ENCODE results near the gene CEP104. TPM values are rescaled to one million over a fixed set of nuclear protein-coding genes. Genes with fewer than 3 reads are reported as not detected.

The CEP104 gene
- total and polyA plus RNA-seq, 2 experiments from 2014 or later = 12.7 to 22.6 TPM

DNA sequence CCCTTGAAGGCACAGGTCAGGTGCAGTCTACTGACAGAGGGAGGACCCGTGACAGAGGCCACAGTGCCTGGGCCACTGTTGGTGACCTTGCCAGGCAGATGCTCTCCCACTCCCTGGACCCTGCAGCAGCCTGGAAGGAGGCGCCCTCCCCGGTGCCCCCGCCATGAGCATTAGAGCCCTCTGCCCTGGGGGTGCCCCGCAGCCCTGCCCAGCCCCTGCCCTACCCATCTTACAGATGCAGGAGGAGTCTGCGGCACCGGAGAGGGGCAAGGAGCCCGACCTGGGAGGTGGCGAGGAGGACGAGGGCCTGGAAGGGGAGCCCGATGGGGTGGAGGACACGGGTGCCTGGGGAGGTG is 94.2 kb downstream of the CEP104 start:
- TF ChIP-seq, protein P1, sequence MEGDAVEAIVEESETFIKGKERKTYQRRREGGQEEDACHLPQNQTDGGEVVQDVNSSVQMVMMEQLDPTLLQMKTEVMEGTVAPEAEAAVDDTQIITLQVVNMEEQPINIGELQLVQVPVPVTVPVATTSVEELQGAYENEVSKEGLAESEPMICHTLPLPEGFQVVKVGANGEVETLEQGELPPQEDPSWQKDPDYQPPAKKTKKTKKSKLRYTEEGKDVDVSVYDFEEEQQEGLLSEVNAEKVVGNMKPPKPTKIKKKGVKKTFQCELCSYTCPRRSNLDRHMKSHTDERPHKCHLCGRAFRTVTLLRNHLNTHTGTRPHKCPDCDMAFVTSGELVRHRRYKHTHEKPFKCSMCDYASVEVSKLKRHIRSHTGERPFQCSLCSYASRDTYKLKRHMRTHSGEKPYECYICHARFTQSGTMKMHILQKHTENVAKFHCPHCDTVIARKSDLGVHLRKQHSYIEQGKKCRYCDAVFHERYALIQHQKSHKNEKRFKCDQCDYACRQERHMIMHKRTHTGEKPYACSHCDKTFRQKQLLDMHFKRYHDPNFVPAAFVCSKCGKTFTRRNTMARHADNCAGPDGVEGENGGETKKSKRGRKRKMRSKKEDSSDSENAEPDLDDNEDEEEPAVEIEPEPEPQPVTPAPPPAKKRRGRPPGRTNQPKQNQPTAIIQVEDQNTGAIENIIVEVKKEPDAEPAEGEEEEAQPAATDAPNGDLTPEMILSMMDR (IDR thresholded peaks at IDR 0.05; ENCODE audit: poor library complexity) = no peak
- 81% methylated on average over 12 of the region's 12 CpGs for WGBS (ENCODE audit: low lambda C conversion rate, missing lambda C conversion rate)
- Histone ChIP-seq H3K4me3 (no peak overlapping the region), H3K4me2 (no peak overlapping the region), H3K9me3 (ENCODE audit: low read depth) (no peaks in the 10 kb centered on the region), H4K20me1 (ENCODE audit: insufficient read depth, poor library complexity, severe bottlenecking) (no peaks in the 10 kb centered on the region), H3K79me2 (no peaks in the 10 kb centered on the region), H3K4me1 (ENCODE audit: insufficient read depth) (no peaks in the 10 kb centered on the region), H3K27ac (no peak overlapping the region), H3K9me2 (replicated peaks; ENCODE audit: insufficient read depth) (no peaks in the 10 kb centered on the region), H3K27me3 (no peaks in the 10 kb centered on the region), H3K36me3 (replicated peaks; ENCODE audit: insufficient read depth, low read depth) (no peaks in the 10 kb centered on the region), H2AFZ (no peak overlapping the region)
- DNase-seq (ENCODE audit: low spot score) = no peak

DNA sequence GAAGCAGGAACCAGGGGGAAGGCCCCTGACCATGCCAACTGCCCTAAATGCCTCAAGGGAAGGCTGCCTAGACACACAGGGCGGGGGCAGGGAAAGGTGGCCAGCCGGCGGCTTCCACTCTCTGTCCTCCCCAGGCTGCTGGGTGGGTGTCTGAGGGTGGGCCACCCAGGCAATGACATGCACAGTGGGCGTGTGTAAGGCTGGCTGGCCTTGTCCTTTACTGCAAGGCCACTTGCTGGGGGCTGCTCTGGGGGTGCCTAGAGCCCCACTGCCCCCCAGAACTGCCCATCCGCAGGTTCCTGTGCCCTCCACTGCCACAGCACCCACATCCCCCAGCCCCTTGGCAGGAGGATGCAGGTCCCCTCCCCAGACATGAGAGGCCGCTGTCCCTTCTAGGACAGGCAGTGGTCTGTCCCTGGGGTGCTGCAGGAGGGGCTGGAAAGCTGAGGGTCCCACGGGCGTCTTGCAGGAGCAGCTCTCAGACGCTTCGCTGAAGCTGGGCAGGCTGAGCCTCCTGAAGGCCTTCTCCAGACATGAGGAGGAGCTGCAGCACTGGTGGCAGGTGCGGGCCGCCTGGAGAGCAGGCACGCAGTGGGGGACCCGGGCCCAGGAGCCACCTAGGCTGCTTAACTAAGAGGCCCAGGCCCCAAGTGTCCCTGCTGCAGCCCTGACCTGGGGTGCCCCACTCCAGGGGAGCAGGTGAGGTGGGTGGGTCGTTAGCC is 94.7 kb downstream of the CEP104 start:
- Histone ChIP-seq H3K79me2 (no peaks in the 10 kb centered on the region), H3K9me3 (ENCODE audit: low read depth) (no peaks in the 10 kb centered on the region), H3K27ac (no peak overlapping the region), H3K4me1 (ENCODE audit: insufficient read depth) (no peaks in the 10 kb centered on the region), H3K4me3 (no peak overlapping the region), H3K27me3 (no peaks in the 10 kb centered on the region), H3K4me2 (no peak overlapping the region), H3K9me2 (replicated peaks; ENCODE audit: insufficient read depth) (no peaks in the 10 kb centered on the region), H3K36me3 (replicated peaks; ENCODE audit: insufficient read depth, low read depth) (no peaks in the 10 kb centered on the region), H4K20me1 (ENCODE audit: insufficient read depth, poor library complexity, severe bottlenecking) (no peaks in the 10 kb centered on the region), H2AFZ (no peak overlapping the region)
- DNase-seq (ENCODE audit: low spot score) = no peak
- 82% methylated on average over 15 of the region's 15 CpGs for WGBS (ENCODE audit: low lambda C conversion rate, missing lambda C conversion rate)
- TF ChIP-seq, protein P1 (IDR thresholded peaks at IDR 0.05; ENCODE audit: poor library complexity) = no peak
- TF ChIP-seq EZH2 (IDR thresholded peaks at IDR 0.05; ENCODE audit: borderline replicate concordance) = no peak
- TF ChIP-seq EZH2phosphoT487 (IDR thresholded peaks at IDR 0.05; ENCODE audit: low read depth, severe bottlenecking, unreplicated experiment) = no peak

Small RNA genes lying within 50 kb of the gene (small RNA-seq; reads per million reads assigned to genes)
- not detected for gene RN7SL574P

Other genes starting within 250 kb of the CEP104 start
- gene MEGF6, start 245.7 kb downstream of the CEP104 start, total RNA-seq = 9.6 and 11.6 TPM in 2 replicates
- 21.9 and 23.5 TPM in 2 replicates for gene MEGF6, start 245.7 kb downstream of the CEP104 start, polyA plus RNA-seq
- 57.9 and 61.7 TPM in 2 replicates for gene TPRG1L, start 232.2 kb downstream of the CEP104 start, total RNA-seq
- gene TPRG1L, start 232.2 kb downstream of the CEP104 start, polyA plus RNA-seq = 53.4 and 74.1 TPM in 2 replicates
- gene WRAP73, start 207.1 kb downstream of the CEP104 start, total RNA-seq = 14.3 and 14.7 TPM in 2 replicates
- gene WRAP73, start 207.1 kb downstream of the CEP104 start, polyA plus RNA-seq = 23.5 and 28.8 TPM in 2 replicates
- gene TP73, start 204.7 kb downstream of the CEP104 start, total RNA-seq = 0.16 and 0.47 TPM in 2 replicates
- 0.27 and 1.4 TPM in 2 replicates for gene TP73, start 204.7 kb downstream of the CEP104 start, polyA plus RNA-seq
- 0.17 and 0.72 TPM in 2 replicates for gene CCDC27, start 104.8 kb downstream of the CEP104 start, total RNA-seq
- 0.59 and 0.73 TPM in 2 replicates for gene CCDC27, start 104.8 kb downstream of the CEP104 start, polyA plus RNA-seq
- gene SMIM1, start 84.5 kb downstream of the CEP104 start, total RNA-seq = 21.0 and 33.6 TPM in 2 replicates
- gene SMIM1, start 84.5 kb downstream of the CEP104 start, polyA plus RNA-seq = 116 and 118 TPM in 2 replicates
- gene LRRC47, start 60.7 kb downstream of the CEP104 start, total RNA-seq = 27.3 and 36.2 TPM in 2 replicates
- gene LRRC47, start 60.7 kb downstream of the CEP104 start, polyA plus RNA-seq = 37.4 and 38.8 TPM in 2 replicates
- 5.3 and 6.2 TPM in 2 replicates for gene DFFB, start 265 bp upstream of the CEP104 start, total RNA-seq
- 3.5 and 5.5 TPM in 2 replicates for gene DFFB, start 265 bp upstream of the CEP104 start, polyA plus RNA-seq
- 20.7 and 26.7 TPM in 2 replicates for gene C1orf174, start 43.1 kb upstream of the CEP104 start, total RNA-seq
- 23.6 and 28.9 TPM in 2 replicates for gene C1orf174, start 43.1 kb upstream of the CEP104 start, polyA plus RNA-seq